GM19468 (cell line): Measurements from ENCODE around the gene CEACAM6.
"Not testable (repeated sequence)": the region's sequence is repeated elsewhere in the genome, so short reads cannot be mapped to it uniquely, and the experiment has no call there.

Source experiments
- ATAC-seq: cut with Tn5 transposase; IDR thresholded peaks from one replicate; pipeline ENCODE4 v1.9.1; 2021; ENCODE audit warnings: mild to moderate bottlenecking, moderate library complexity, moderate number of reproducible peaks; ENCODE audit not compliant: unreplicated experiment; ENCODE audit errors: extremely low read depth

Gene CEACAM6

GRCh38 chr19:41755328-41755913, at the start of gene CEACAM6:
Gene CEACAM6 (plus strand): TSS chr19:41755530. CDS start chr19:41755639, 109 bp downstream.
- no peak for ATAC-seq

GRCh38 chr19:41706741-41707501, 48.4 kb upstream of the CEACAM6 start:
- ATAC-seq: no peak

GRCh38 chr19:41707502-41707812, 47.9 kb upstream of the CEACAM6 start:
- no peak for ATAC-seq

DNA sequence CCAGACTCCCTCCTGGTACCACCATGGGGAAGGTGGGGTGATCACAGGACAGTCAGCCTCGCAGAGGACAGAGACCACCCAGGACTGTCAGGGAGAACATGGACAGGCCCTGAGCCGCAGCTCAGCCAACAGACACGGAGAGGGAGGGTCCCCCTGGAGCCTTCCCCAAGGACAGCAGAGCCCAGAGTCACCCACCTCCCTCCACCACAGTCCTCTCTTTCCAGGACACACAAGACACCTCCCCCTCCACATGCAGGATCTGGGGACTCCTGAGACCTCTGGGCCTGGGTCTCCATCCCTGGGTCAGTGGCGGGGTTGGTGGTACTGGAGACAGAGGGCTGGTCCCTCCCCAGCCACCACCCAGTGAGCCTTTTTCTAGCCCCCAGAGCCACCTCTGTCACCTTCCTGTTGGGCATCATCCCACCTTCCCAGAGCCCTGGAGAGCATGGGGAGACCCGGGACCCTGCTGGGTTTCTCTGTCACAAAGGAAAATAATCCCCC, 47.4 kb upstream of the CEACAM6 start:
- no peak for ATAC-seq

DNA sequence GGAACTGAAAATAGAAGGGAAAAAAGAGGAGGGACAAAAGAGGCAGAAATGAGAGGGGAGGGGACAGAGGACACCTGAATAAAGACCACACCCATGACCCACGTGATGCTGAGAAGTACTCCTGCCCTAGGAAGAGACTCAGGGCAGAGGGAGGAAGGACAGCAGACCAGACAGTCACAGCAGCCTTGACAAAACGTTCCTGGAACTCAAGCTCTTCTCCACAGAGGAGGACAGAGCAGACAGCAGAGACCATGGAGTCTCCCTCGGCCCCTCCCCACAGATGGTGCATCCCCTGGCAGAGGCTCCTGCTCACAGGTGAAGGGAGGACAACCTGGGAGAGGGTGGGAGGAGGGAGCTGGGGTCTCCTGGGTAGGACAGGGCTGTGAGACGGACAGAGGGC, 46.8 kb upstream of the CEACAM6 start, which contains the start of gene CEACAM5:
Gene CEACAM5, plus strand, starts transcription at position 146 of the 400 bp plus-strand sequence. Its CDS starts 106 bp downstream, at position 252.
- ATAC-seq: no peak

- ATAC-seq: not testable (repeated sequence)
Observed at GRCh38 chr19:41709516-41709915, 45.8 kb upstream of the CEACAM6 start.

GRCh38 chr19:41709951-41710645, 45.2 kb upstream of the CEACAM6 start:
- ATAC-seq: no peak

DNA sequence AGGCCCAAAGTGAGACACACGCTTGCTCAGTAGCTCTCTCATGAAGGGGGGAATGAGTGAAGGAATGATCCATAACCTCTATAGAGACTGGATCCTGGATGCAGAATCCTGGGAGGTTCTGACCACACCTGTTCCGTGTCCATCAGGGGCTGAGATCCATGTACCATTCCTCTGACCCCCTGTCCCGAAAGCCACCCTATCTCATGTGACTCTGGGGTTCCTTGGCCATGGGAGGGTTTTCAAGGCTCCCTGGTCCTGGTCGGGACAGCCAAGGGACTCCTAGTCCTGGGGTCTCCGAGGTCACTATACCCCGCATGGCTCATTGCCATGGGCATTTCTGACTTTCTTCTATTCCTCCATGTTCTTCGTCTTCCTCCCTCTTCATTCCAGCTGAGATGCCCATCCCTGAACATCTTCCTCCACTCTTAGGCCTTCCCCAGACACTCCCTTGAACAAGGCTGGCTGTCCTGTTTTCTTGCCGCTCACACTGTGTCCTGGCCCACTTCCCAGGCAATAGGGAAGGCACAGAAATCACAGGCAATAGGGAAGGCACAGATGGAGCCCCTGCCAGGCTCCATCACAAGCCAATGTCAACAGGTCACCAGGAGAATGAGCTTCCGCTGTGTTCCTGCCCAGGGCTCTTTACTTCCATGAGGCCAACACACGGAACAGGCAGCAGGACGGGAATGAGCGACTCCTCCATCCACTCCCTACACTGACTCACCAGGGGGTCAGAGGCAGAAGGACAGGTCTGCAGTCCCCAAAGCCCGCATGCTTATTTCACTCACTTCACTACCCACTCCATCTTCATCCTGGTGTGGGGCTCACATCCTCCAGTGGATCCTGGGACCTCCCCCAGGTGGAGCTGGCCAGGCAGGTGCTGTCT, 43.7 kb upstream of the CEACAM6 start:
- no peak for ATAC-seq

- ATAC-seq: no peak
Observed at GRCh38 chr19:41714598-41714997, 40.7 kb upstream of the CEACAM6 start.

DNA sequence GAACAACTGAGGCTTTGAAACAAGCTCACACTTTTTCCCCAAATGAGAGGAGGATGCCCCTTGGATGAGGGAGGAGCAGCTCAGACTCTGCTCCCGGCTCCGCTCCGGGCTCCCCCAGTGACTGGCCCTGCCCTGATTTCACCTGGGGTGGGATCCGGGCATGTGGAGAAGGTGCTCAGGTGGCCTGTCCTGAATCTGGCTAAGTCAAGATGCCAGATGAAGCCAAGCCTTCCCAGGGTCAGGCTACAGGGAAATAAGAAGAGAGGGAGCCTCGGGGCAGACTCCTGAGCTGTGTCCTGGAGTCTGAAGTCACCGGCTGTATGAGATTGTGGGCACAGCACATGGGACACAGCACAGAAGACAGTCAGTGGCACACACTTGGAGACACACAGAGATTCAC, 36.6 kb upstream of the CEACAM6 start:
- no peak for ATAC-seq

GRCh38 chr19:41720103-41720502, 35.2 kb upstream of the CEACAM6 start:
- no peak for ATAC-seq

GRCh38 chr19:41726493-41726892, 28.8 kb upstream of the CEACAM6 start:
- no peak for ATAC-seq

DNA sequence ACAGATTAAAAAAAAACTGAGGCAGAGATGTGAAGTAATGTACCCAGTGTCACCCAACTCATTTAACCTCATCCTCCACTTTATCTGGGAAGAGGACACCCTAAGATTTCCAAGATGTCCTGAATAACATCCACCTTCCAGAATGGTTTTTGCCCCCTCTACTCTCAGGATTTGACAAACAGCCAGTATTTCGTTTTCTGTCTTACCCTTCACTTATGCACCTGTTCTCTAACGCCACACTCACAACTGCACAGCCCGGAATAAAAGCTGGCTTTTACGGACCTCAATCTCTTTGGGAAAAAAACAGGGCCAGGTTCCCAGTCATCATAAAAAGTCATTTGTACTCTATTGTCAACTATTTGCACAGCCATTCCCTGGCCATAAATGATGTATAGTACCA, 21.2 kb upstream of the CEACAM6 start:
- no peak for ATAC-seq

DNA sequence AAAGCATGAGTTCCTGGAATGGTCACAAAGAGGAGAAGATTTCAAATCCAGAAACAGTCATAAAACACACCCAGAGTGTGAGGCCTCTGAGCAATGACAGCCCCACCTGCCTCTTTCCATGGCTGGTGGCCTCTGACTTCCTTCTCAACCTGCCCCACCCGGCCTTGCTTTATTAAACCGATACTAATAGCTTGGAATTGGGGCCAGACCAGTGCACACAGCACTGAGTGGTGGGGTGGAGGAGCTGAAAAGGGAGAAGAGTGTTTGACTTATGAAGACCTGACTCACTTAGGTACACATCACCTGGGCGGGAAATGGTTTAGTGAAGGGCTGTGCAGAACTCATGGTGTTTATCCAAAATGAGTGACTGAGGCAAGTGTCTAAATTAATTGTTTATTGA, 20.7 kb upstream of the CEACAM6 start:
- ATAC-seq: no peak

- ATAC-seq: no peak
Observed at GRCh38 chr19:41735071-41735600, 20.2 kb upstream of the CEACAM6 start.

DNA sequence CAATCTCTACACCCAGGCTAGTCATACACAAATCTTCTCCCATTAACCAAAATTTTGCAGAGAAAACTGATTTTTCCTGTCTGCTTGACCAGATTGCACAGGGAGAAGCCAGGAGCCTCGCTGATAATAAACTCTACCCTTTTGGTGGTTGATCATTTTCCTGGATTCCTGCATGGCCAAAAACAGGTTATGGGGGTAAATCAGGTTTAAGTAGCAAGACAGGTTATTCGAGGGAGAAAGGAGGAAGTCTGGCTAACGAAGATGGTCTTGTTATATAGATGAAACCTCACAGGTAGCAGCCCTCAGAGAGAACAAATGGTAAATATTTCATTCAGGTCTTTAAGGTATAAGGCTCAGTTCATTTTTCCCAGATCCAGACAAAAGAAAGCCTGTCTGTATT, 16.0 kb upstream of the CEACAM6 start:
- no peak for ATAC-seq

DNA sequence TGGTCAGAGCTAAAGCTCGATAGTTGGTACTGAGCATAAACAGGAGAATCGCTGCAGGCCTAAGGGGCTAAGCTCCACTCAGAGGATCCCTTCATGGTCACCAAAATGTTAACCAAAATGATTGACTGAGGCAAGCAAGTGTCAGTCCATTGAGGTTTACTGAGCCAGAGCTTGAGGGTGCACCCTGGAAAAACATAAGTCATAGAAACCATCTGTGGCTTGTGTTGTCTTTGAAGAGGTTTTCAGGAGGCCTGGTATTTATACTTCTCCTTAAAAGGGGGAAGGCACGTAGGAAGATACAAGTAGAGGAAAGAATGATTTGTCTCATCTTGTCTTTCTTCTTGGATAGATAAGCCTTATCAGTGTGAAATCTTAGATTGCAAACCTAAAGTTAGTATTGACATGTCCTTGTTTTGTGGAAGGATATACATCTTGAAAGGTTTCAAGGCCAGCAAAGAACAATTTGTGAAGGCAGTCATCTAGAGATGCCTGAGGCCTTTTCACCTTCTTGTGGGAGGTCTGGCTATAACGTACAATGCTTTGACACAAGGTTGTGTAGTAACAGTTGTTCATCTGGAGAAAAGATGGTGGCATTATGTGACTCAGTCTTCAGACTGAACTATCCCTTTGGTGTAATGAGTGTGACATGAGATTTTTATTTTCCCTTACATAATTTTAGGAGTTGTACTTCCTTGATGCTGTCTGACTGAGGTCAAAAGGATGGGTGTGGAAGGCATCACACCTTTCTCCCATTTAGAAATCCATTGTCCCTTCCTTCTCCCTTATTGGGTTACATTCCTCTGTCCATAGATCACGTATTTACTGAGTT, 14.7 kb upstream of the CEACAM6 start:
- no peak for ATAC-seq

DNA sequence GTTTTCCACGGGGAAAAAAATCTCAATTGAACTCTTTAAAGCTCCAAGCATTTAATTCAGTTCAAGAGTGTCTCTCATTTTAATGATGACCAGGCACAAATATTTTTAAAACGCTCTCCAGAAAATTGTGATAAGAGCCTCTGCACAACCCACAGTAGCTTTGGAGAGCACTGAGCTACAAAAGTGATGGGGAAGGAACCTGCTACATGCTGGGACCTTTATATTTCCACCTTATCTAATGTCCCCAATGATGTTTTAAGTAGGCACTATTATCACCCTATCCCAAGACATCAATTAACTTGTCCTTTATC, 14.1 kb upstream of the CEACAM6 start:
- ATAC-seq: no peak

GRCh38 chr19:41744850-41745249, 10.5 kb upstream of the CEACAM6 start:
- ATAC-seq: no peak
